Spleen (tissue), 7 donors: Measurements from ENCODE around the gene ENOX1.

Source experiments
- CTCF ChIP-seq, 11 experiments: fragments of 200-600 bp in 7 of 11; fragments of 450-650 bp in 4 of 11; sonication (generic) in 4 of 11; IDR thresholded peaks in 8 of 11; conservative IDR thresholded peaks in 3 of 11; 1 replicate in 7 of 11; 2 replicates in 4 of 11; pipeline versions ENCODE4 v1.4.0 to v1.8.0; 2016 to 2021; ENCODE audit warnings: antibody characterized with exemption in 11 of 11, inconsistent platforms in 4 of 11, mild to moderate bottlenecking in 1 of 11
- POLR2A ChIP-seq, 3 donors: fragments of 450-650 bp; IDR thresholded peaks; one replicate each; pipeline ENCODE4 v1.5.1; 2017; ENCODE audit warnings: antibody characterized with exemption in 3 of 3, mild to moderate bottlenecking in 1 of 3
- donor health status: DM: no; HTN: no; CAD: no; lungs with moderate emphysema.
- donor health status: DM: no; HTN: no; CAD: no.
- donor health status: DM: no; HTN: no; CAD: no.

GRCh38 chr13:43278127-43278526, 508.6 kb downstream of the ENOX1 start:
- no peak for TF ChIP-seq CTCF (IDR thresholded peaks at IDR 0.05 in 8 of 11, conservative IDR thresholded peaks at IDR 0.05 in 3 of 11)
- no peak for TF ChIP-seq POLR2A (IDR thresholded peaks at IDR 0.05)
